GM12864 (cell line): ENCODE measurements around the gene TRIM33.

ENCODE experiments used
- DNase-seq: peaks from one replicate; pipeline ENCODE4 v3.0.0-alpha.2; 2011; ENCODE audit warnings: low read depth
- H3K4me3 ChIP-seq: 2 replicates; pipeline ENCODE4 v1.5.1; 2011; ENCODE audit warnings: mild to moderate bottlenecking, low read depth, low read length, control low read depth
- CTCF ChIP-seq: IDR thresholded peaks from 2 replicates; pipeline ENCODE4 v1.5.1; 2011; ENCODE audit warnings: low read depth, mild to moderate bottlenecking, moderate library complexity, low read length, control low read depth, inconsistent platforms; ENCODE audit errors: missing control alignments

Gene TRIM33

GRCh38 chr1:114517348-114517747 lies 6.3 kb upstream of the TRIM33 start:
- TF ChIP-seq CTCF: no peak
- DNase-seq: no peak
- H3K4me3 ChIP-seq: no peak overlapping the region

GRCh38 chr1:114512595-114513280 lies 1.7 kb upstream of the TRIM33 start:
- no peak for TF ChIP-seq CTCF
- H3K4me3 ChIP-seq: peak overlapping the region; percentile 69
- no peak for DNase-seq

GRCh38 chr1:114510274-114511031 lies 550 bp downstream of the TRIM33 start:
- TF ChIP-seq CTCF: no peak
- H3K4me3 ChIP-seq: peak overlapping the region; percentile 69
- no peak for DNase-seq

GRCh38 chr1:114509596-114510273 lies 1.3 kb downstream of the TRIM33 start:
- DNase-seq: no peak
- TF ChIP-seq CTCF: no peak

GRCh38 chr1:114508386-114508898 lies 2.6 kb downstream of the TRIM33 start:
- no peak for DNase-seq
- H3K4me3 ChIP-seq: peak overlapping the region; percentile 69; the same call in 1 of the 2 replicates
- no peak for TF ChIP-seq CTCF

More at GRCh38 chr1:114509596-114510273, 1.3 kb downstream of the TRIM33 start:
- H3K4me3 ChIP-seq: peak overlapping the region; percentile 69

- TF ChIP-seq CTCF: no peak
- no peak for DNase-seq
- no peak overlapping the region for H3K4me3 ChIP-seq
Observed at GRCh38 chr1:114507513-114507912, 3.5 kb downstream of the TRIM33 start.
